A172 (cell line): ENCODE measurements around the gene BEND5. TPM values are rescaled to one million over a fixed set of nuclear protein-coding genes. Genes with fewer than 3 reads are reported as not detected.
A peak's percentile ranks its signal among the peaks of the same experiment; 100 is the strongest.

Source experiments
- DNase-seq: peaks from one replicate; pipeline ENCODE4 v3.0.0-alpha.2; 2015; ENCODE audit warnings: low spot score
- total RNA-seq: library from RNA; depleted of rRNA; stranded (reverse); fragments of >200 nt; shearing (Covaris generic); gene quantifications from 2 replicates; pipeline ENCODE4 v1.2.3, GENCODE V29; 2014

Gene BEND5
- total RNA-seq, 1 experiment from 2014 or later = not detected

DNA sequence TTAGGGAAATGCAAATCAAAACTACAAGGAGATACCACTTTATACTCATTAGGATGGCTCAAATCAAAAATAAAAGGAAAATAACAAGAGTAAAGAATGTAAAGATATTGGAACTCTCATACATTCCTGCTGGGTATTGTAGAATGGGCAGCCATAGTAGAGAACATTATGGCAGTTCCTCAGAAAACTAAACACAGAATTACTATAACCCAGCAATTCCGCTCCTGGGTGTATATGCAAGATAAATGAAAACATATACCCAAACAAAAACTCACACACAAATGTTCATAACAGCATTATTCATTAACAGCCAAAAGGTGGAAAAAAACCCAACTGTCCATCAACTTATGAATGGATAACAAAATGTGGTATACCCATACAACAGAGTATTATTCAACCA lies 11.4 kb downstream of the BEND5 start:
- DNase-seq = no peak

DNA sequence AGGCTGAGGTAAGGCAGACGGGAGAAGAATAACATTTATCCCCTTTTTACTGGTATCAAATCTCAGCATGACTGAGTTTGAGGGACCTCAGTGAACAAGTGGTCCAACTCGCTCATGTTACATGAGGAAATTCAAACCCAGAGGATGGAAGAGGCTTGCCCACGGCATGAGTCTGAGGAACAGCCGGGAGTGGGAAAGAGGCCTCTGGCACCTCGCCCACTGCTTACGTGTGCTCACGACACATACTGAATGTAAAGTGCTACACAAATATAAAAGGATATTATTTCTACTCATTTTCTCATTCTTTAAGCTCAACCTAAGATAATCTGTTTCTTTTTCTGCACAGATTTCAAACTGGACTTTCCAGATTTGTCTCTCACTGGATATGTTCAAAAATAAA lies 14.7 kb downstream of the BEND5 start:
- no peak for DNase-seq

DNA sequence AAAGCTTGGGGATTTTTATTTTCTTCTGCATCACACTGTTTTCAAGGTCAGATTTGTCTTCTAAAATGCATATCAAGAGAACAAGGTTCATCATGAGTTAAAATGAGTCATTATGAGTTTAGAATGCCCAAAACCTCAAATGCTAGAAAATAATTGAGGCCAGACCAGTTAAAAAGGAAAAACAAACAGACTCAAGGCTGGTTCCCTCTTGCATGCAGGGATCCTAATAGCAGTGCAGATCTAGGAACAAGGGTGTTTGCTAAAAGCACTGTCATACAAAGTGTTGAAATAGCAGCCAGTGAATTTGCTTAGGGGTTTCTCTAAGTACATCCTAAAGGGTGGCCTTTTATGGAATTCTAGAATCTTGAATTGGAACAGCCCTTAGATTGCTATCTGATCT lies 15.3 kb downstream of the BEND5 start:
- DNase-seq = peak; percentile 2

DNA sequence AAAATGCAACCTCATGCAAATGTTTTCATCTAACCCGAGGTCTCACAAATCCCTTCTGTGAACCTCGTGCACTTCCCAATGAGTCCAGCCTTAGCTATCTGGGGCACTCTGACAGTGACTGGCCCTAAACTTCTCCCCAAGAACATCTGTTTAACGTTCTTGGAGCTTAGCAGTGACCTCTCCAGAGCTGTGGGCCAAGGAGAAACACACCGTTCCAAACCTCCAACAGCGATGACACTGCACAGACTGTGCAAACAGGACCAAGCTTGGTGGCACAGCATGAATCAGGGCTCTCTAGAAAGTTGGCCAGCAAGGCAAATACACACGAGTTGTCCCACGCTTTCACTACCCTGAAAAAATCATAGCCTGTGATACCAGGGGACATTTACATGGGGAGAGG lies 15.8 kb downstream of the BEND5 start:
- DNase-seq = no peak

DNA sequence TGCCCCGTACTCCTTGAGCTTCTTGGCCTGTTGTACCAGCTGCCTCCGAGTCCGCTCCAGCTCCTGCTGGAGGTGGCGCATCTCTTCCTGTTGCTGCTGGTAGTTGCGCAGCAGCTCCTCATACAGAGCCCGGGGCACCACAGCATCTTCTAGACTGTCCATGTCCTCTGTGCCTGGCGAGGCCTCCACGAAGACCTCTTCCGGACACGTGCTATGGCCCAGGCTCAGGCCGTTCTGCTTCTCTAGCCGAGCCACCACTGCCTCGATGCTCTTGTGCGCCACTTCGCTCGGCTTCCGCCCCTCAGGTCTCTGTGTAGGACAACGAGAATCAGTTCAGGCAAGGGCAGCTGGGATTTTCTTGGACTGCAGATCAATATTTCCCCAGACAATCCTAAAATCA lies 17.7 kb downstream of the BEND5 start:
- DNase-seq = no peak

DNA sequence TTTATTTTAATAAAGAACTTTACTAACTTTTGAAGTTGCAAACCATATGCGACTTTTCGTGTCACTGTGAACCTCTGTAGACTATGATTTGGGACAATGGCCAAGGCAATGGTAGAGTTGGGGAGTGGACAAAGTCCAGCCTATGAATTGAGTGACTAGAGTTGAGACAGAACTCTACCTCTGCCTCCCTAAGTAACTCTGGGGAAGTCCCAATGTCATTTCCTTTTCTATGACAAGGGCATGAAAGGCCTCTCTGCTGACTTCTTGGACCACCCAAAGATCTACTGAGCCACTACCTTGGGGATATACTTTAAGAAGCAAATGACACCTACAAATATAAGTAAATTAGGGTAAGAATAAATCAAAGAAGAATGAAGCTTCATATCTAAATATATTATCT lies 19.3 kb downstream of the BEND5 start:
- DNase-seq = no peak

DNA sequence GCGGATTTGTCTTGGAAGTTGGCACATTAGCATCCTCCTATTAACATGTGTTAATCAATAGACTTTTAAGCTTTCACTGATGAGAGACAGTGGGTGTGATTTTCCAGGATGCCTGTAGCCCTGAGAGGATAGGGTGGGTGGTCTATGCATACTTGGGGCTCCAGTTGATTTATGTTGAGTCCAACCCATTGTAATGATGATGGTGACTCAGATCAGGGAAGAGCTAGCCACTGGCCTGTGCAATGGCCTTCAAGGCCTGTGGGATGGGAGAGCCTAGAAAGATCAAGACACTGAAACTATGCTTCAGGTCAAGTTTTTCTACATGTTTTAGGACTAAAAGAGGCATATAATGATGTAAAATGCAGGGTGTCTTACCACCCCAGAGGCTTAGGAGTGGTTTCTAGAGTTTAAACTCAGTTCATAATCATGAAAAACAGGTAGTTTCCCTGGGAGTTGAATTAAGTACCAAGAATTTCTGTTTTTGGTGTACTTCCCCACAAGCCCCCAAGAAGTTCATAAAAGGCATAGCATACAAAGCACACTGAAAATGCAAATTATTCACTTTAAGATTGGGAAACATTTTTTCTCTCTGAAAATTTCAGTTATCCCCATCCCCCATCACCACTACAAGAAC lies 19.9 kb downstream of the BEND5 start:
- no peak for DNase-seq

DNA sequence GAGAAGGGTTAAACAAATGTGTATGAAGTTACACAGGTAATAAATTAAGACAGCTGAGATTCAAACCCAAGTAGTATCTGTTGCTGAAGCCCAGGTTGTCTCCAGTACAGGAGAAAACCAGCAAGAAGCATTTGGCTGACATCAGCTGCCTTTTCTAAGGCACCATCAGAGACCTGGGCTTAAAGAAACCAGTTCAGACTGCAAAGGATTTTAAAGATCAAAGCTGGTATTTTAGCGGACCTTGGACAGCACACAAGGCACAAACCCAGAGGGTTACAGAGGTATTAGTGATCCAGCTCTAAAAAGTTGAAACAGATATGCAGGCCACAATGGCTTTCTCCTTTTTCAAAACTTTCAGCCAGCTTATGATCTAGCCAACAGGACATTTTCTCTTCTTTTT lies 23.4 kb downstream of the BEND5 start:
- DNase-seq = no peak

DNA sequence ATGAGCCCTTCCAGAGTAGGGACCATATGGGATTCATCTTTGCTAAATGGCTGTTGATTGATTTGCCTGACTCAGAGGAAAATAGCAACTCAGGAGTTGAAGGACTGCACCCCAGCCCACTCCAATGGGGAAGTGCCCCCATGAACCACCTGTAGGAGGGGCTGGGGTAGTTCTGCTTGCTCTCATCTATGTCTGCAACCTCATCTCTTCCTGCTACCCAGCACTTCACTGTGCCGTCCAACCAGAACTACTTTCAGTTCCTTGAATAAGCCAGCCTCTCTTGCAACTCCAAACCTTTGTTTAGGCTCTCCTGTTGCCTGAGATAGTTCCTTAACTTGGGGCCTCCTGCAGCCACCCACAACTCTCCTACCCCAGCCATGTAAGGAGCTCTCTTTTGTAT lies 26.6 kb downstream of the BEND5 start:
- no peak for DNase-seq

DNA sequence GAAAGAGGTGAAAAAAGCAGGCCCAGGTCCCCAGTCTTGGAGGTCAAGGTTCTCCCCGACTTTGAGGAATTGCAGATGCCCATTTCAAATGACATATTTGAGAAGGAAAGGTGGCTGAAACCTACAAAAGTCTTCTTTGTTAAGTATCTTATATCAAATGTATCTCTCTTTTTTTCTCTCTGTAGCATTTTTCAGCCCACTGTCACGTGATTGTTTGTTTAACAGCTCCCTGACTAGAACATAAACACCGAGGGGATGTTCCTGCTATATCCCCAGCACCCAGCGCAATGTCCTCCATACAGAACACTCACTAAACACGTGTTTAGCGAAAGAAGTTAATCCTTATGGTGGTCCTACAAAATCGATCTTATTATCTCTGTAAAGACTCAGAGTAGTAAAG lies 27.6 kb downstream of the BEND5 start:
- no peak for DNase-seq

DNA sequence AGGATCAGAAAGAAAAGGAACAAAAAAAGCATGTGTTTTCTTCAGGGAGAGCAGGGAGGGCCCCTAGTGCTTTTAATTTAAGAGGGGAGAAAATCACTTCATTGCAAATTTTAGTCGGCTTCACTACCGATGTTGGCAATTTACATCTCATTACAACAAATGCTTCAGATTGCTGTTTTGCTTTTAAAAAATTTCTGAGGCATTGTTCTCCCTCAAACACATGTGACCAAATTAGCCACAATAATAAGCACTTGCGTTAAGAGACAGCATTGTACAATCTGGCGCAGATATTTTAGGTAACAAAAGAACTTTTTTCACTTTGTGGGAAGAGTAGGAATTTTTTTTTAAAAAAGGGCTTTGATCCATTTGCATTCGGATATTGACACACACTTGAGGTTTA lies 29.8 kb downstream of the BEND5 start:
- DNase-seq = no peak

DNA sequence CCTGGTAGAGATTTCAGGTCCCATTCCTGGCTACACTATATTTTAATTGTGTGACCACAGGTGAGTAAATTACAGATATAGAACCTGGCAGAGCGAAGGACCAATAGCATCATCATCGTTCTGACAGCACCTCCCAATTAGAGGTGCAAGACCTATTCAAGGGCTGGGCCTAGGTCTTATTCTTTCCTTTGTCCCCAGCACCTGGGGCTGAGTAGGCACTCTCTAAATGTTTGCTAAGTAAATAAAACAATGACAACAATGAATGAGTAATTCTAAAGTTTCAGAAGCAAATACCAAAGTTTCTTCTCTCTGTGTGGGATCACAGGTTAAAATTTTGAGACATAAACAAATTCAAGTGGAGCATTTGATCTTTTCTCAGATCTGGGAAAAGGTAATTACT lies 32.7 kb downstream of the BEND5 start:
- DNase-seq = no peak

DNA sequence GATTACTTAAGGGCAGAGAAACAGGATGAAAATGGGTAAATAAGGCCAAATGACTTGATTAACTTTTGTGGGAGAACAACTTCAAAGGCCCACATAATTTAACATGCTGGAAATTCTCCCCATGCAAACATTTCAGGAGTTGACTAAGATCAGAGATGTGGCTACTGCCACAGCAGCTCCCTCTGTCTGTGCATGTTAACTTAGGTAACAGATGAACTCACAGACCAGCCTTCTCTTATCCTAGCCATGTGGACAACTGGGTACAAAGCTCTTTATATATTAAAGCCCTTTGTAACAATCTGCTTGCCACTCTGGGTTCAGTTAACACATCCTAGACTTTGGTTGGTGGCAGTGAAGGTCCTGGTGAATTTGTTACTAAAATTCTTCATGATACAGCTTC lies 33.2 kb downstream of the BEND5 start:
- DNase-seq = no peak

DNA sequence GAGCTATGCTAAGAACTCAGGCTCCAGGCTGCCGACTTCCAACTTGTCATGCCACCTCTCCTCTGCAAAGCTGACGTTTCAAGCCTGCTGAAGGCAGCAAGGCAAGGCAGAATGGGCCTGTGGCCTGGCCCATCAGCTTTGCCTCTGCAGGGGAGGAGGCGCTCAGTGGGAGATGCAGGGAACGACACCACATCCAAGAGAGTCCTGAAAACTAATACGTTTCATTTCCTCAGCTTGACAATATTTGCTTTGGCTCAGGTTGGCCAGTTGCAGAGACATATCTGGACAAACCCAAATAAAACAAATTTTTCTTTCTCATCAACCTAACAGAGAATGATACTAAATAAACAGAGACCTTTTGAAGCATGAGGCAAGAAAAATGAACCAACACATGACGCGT lies 35.3 kb downstream of the BEND5 start:
- DNase-seq = no peak

DNA sequence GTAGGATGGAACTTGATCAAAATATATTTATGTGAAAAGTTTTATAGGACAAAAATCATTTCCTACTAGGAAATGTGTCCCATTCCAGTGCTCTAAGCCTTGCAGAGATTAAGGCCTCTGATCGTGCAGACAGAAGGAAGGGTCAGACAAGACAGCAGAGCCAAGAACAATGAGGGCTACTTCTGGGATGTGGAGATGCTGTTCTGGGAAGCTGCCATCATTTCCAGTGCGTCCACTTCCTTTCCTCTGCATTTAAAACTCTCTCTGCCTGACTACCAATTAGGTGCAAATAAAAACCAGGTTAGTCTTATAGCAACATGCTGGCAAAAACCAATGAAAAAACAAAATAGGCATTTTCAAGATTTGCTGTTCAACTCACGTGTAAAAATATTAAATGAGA lies 36.1 kb downstream of the BEND5 start:
- no peak for DNase-seq

DNA sequence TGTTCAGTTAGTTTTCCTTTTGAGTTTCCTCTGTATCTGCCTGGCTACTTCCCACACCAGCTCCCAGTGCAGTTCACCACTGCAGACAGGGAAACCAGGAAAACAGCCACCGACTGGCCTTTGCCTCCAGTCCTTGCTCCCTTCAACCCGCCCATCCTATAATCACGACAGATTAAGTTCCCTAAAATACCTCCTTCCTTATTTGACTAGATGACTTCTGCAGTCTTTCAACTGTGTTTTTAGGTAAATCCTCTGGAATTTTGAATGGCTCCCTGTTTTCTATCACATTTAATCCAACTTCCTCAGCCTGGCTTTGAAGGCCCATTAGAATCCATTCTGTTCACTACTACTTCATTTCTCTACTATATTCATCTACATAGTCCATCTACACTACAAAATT lies 37.6 kb downstream of the BEND5 start:
- no peak for DNase-seq

DNA sequence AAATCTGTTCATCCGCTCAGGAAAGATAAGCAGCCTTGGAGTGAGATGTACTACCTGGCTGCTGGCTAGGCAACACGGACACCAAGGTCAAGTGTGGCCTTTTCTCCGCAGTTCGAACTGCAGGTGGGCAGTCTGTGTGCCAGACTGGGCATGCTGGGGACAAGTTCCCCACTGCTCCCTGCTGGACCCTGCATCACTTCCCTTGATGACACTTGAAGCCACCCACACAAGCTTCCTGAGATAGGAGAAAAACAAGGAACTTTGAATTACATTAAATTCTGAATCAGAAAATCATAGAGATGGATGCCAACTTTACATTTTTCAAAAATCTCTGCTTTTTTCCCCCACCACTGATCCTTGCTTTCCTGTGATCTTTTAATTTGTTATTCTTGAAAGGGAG lies 38.3 kb downstream of the BEND5 start:
- no peak for DNase-seq

DNA sequence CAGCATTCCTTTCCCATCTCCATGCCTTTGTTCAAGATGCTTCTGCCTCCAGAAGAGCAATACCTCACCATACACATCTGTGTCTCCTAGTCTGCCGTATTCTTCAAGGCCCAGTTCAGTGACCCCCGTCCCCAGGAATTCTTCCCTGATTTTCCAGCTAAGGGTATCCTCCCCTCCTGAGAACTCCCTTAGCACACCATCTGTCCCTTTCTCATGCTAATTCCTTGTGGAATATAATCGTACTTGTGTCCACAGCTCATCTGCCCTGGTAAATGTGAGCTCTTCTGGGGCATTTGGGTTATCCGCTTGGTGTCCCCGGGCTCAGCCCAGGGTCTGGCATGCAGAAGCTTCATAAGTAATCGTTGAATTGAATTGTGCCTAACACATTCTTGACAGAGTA lies 40.9 kb downstream of the BEND5 start:
- DNase-seq = no peak

DNA sequence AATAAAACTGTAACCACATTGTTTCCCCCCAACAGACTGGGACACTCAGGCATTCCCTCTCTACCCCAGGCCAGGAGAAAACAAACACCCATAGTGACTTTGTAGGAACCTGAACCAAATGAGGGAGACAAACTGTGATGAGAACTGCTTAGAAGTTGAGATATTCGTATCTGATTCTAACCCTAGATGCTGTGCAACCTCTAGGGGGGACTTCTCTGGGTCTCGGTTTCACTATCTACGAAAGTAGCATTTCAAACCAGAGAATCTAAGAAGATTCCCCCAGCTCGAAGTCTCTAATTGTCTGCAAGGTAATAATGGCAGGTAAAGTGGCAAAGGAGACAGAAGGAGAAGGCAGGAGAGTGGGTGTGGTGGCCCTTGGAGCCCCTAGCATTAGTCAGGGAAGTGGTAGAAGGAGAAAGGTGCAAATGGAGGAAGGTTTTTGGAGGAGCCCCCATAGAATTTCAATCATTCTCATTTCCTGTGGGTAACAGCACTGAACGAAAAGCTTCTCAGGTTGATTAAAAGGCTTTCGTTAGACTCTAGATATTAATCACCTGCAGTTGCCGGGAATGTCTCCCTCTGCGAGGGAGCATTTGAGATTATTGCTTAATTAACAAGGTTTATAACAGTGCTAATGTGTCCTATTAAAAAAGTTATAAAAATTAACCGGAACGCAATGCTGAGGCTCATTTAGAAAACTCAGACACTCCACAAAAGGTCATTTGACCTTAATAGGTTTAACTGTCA lies 46.4 kb downstream of the BEND5 start:
- DNase-seq = no peak

DNA sequence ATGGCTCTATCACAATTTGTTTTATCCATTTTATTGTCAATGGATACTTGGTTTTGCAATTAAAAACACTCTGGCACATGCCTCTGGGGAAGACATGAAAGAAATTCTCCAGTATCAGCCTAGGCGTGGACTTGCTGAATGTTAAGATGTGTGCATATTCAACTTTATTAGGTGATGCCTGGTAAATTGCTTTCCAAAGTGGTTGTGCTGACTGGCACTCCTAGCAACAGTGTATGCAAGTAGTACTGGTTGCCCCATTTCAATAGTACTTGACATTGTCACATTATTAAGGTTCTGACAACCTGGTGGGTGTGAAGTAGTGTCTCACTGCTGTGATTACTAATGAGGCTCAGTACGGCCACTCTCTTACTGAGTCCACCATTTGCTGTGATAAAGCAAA lies 48.1 kb downstream of the BEND5 start:
- DNase-seq = no peak

DNA sequence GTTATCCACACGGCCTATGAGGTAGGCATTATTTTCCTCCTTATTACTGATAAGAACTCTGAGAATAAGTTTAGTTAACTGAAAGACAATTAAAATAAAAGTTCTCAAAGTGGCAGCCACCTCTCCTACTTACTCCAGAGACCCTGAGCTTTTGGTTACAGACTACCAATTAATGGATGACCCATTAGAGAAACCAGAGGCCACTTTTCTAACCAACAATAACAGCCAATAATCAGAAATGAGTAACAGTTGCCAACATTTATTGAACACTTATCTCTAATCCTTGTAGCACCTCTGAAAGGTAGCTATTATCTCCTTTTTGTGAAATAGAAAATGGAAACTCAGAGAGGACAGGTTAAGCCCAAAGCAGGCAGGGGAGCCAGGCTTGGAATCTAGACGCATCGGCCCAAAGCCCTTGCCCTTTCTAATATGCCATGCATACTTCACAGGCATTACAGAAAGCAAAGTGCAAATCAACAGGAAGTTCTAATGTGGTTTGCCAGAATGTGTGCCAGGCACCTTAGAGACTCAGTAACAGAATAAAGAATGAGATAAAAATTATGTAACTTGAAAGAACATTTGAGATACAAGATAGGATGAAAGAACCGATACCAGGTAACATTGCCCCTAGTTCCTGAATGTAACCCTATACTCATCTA lies 50.0 kb downstream of the BEND5 start:
- no peak for DNase-seq

DNA sequence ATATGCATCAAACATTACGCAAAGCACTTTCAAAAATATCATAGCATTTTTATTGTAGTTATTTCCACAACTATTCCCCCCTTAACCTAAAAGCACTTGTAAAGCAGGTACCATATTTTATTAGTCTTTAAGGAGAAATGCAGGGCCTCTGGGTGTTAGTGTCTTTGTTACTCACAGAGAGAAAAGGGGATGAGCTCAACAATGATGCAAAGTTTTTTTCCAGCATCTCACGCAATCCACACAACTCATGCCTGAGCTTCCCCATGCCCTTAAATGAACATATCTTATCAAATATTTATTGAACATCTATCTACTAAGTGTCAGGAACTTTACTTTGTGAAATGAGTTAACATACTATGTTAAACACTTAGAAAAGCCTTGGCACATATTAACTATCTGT lies 50.6 kb downstream of the BEND5 start:
- no peak for DNase-seq

DNA sequence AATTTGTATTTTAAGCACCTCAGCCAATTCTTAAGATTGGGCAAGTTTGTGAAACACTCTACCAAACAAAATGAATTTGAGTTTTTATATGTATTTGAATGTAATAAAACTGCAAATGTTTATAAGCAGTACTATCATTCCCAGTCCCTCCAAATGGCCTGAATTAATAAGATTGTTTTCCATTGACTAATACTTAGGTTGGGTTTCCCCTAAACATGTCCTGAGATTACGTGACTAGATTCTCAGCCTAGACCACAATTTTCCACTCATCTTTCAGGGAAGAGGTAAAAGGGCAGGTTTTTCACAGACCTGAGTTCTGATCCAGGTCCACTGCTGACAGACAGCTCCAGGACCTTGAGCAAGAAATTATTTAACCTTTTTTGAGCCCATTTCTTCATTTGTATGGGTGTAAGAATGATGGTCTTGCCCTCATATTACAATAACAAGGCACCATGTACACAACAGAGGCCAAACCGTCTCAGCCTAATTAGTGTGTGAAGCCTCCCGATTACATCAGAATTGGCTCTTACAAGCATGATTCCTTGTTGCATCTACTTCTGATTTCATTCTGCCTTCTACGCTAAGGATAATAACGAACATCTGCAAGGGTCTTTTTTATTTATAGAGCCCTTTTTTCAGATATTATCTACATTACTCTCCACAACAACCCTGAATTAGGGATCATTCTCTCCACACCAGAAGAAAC lies 51.2 kb downstream of the BEND5 start:
- no peak for DNase-seq
